Thoracic aorta (tissue), 2 donors: ENCODE data around the gene ADM. TPM values are rescaled to one million over a fixed set of nuclear protein-coding genes. Genes with fewer than 3 reads are reported as not detected.
A peak's percentile ranks its signal among the peaks of the same experiment; 100 is the strongest.

ENCODE experiments used
- ATAC-seq: fragments of 150-250 bp; one replicate; pipeline ENCODE4 v1.8.0; 2017; ENCODE audit warnings: low read depth; ENCODE audit not compliant: insufficient number of reproducible peaks, low FRiP score
- DNase-seq: peaks from one replicate; pipeline ENCODE4 v3.0.0-alpha.2; 2020; ENCODE audit warnings: low spot score
- H3K27ac ChIP-seq, 2 donors: fragments of 200-600 bp; sonication (generic); 1 replicate in 1 of 2; 2 replicates in 1 of 2; pipeline ENCODE4 v1.5.1; 2016; ENCODE audit warnings: mild to moderate bottlenecking in 2 of 2, moderate library complexity in 2 of 2
- H3K27me3 ChIP-seq: fragments of 200-600 bp; sonication (generic); replicated peaks from 2 replicates; pipeline ENCODE4 v1.6.0; 2016; ENCODE audit warnings: mild to moderate bottlenecking; ENCODE audit not compliant: insufficient read depth
- H3K36me3 ChIP-seq: fragments of 200-600 bp; sonication (generic); one replicate; pipeline ENCODE4 v1.5.1; 2016
- H3K4me1 ChIP-seq, 2 donors: fragments of 200-600 bp; sonication (generic); 1 replicate in 1 of 2; 2 replicates in 1 of 2; pipeline versions ENCODE4 v1.5.1 to v1.6.0; 2016; ENCODE audit warnings: low read depth in 2 of 2, mild to moderate bottlenecking in 1 of 2; ENCODE audit not compliant: control insufficient read depth in 1 of 2
- H3K4me3 ChIP-seq: fragments of 200-600 bp; sonication (generic); 2 replicates; pipeline ENCODE4 v1.5.1; 2016; ENCODE audit warnings: mild to moderate bottlenecking
- H3K9me3 ChIP-seq: fragments of 200-600 bp; sonication (generic); 2 replicates; pipeline ENCODE4 v1.5.1; 2016
- CTCF ChIP-seq: fragments of 200-600 bp; sonication (generic); IDR thresholded peaks from one replicate; pipeline ENCODE4 v1.5.1; 2019; ENCODE audit warnings: antibody characterized with exemption
- total RNA-seq, 2 donors: library from RNA; depleted of rRNA; stranded (reverse); fragments of >200 nt; gene quantifications; one replicate each; pipeline versions ENCODE4 v1.1.0 to v1.2.3, GENCODE V29; 2016

Gene ADM
- total RNA-seq, 2 donors from 2014 or later: 50.0 to 193 TPM

- peaks cover 7 to 12% of the 10 kb centered on the region in 2 donors for H3K4me1 ChIP-seq
- H3K36me3 ChIP-seq: no peaks in the 10 kb centered on the region
- TF ChIP-seq CTCF: no peak
- ATAC-seq: peak; percentile 79
- no peaks in the 10 kb centered on the region for H3K9me3 ChIP-seq
- DNase-seq: no peak
- no peaks in the 10 kb centered on the region for H3K27me3 ChIP-seq
- H3K4me3 ChIP-seq: no peak overlapping the region
- no peak overlapping the region for H3K27ac ChIP-seq
Observed at GRCh38 chr11:10314199-10315072, 9.6 kb downstream of the ADM start.

GRCh38 chr11:10315083-10315482 lies 10.2 kb downstream of the ADM start:
- TF ChIP-seq CTCF: no peak
- Histone ChIP-seq H3K27ac (no peak overlapping the region), H3K27me3 (no peaks in the 10 kb centered on the region), H3K9me3 (no peaks in the 10 kb centered on the region), H3K4me3 (no peak overlapping the region), H3K36me3 (no peaks in the 10 kb centered on the region), H3K4me1 (peaks cover 7 to 15% of the 10 kb centered on the region in 2 donors)
- ATAC-seq (no peak), DNase-seq (no peak)

GRCh38 chr11:10317151-10317755 lies 12.4 kb downstream of the ADM start:
- Histone ChIP-seq H3K9me3 (no peaks in the 10 kb centered on the region), H3K4me1 (peaks cover 7 to 36% of the 10 kb centered on the region in 2 donors), H3K36me3 (no peaks in the 10 kb centered on the region), H3K27ac (peak overlapping the region; percentile 25 to 39), H3K4me3 (no peak overlapping the region), H3K27me3 (no peaks in the 10 kb centered on the region)
- DNase-seq (no peak), ATAC-seq (no peak)
- no peak for TF ChIP-seq CTCF

GRCh38 chr11:10317776-10318526 lies 13.1 kb downstream of the ADM start:
- no peak overlapping the region for H3K4me3 ChIP-seq
- DNase-seq (no peak), ATAC-seq (no peak)
- no peak for TF ChIP-seq CTCF
- H3K27me3 ChIP-seq: no peaks in the 10 kb centered on the region
- peaks cover 9 to 42% of the 10 kb centered on the region in 2 donors for H3K4me1 ChIP-seq
- no peaks in the 10 kb centered on the region for H3K9me3 ChIP-seq
- H3K27ac ChIP-seq: peak overlapping the region; percentile 25 to 39
- no peaks in the 10 kb centered on the region for H3K36me3 ChIP-seq

- TF ChIP-seq CTCF: no peak
- Histone ChIP-seq H3K27me3 (no peaks in the 10 kb centered on the region), H3K4me1 (peaks cover 13 to 47% of the 10 kb centered on the region in 2 donors), H3K4me3 (no peak overlapping the region), H3K27ac (no peak overlapping the region), H3K9me3 (no peaks in the 10 kb centered on the region), H3K36me3 (no peaks in the 10 kb centered on the region)
- ATAC-seq: no peak
- no peak for DNase-seq
Observed at GRCh38 chr11:10318527-10318802, 13.6 kb downstream of the ADM start.
